HG03045 (cell line): ENCODE results near the gene CELF2.
"Not testable (repeated sequence)": the region's sequence is repeated elsewhere in the genome, so short reads cannot be mapped to it uniquely, and the experiment has no call there.

Experiments
- ATAC-seq: cut with Tn5 transposase; IDR thresholded peaks from one replicate; pipeline ENCODE4 v1.9.1; 2021; ENCODE audit warnings: mild to moderate bottlenecking, moderate library complexity; ENCODE audit not compliant: unreplicated experiment

The CELF2 gene

GRCh38 chr10:11120711-11121110 is 103.0 kb downstream of the CELF2 start:
- no peak for ATAC-seq

GRCh38 chr10:11123892-11124291 is 106.2 kb downstream of the CELF2 start:
- not testable (repeated sequence) for ATAC-seq

DNA sequence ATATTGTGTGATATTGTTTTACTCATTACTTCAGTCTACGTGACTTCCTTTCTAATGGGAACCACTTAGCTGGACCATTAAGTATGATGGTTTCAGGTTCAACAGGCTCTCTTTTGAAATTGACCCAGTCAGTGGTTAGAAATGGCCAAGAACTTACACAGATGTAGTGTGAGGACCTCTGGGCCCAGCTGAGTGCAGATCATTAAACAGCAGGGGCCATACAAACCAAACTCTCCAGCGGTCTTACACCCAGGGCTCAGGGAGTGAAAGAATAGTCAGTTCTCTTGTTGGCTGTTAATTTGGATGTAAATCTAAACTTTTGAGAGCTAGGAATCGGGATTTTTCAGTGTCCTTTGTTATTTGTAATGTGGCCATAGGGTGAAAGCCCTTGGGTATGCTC is 107.3 kb downstream of the CELF2 start:
- ATAC-seq = no peak

DNA sequence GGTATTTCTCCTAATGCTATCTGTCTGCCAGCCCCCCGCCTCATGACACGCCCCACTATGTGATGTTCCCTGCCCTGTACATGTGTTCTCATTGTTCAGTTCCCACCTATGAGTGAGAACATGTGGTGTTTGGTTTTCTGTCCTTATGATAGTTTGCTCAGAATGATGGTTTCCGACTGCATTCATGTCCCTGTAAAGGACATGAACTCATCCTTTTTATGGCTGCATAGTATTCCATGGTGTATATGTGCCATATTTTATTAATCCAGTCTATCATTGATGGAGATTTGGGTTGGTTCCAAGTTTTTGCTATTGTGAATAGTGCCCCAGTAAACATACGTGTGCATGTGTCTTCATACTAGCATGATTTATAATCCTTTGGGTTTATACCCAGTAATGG is 109.3 kb downstream of the CELF2 start:
- ATAC-seq = not testable (repeated sequence)

DNA sequence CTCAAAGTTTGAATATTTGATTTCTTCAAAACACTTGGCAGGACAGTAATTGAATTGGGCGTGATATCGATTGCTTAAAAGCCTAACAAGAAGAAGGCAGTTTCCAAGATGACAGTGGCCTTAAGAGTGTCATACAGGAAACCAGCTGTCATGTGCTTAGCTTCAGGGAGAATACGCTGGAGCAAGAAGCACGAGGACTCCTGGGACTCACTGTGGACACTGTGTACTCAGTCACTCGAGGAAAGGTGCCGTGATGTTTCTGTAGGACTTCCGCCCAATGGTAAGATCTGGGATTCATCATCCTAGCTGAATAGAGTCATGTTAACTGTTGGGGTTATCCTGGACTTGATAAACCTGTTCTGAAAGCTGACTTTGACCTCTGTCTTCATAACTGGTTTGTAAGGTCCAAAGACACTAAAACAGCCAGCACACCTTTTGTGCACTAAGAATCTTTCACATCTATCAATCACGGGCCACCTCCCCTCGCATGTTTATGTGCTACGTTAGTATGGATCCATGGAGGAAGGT is 113.5 kb downstream of the CELF2 start:
- no peak for ATAC-seq

DNA sequence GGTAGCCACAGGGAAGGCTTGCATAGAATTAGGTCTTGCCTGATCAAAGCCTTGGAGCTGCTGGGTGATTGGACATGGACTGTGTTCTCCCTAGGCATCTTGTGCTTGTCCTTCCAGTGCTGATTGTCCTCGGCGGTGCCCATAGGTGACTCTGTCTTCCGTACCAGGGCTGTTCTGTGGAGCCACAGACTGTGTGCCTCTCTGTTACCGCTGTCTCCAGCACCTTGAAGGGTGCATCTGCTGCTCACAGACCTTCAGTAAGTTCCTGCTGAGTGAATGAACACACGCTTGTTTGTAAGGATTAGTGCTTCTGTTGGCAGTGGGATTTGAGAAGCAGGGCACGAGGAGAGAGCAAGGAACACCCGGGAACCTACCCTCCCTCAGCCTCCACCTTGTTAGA is 116.7 kb downstream of the CELF2 start:
- no peak for ATAC-seq

DNA sequence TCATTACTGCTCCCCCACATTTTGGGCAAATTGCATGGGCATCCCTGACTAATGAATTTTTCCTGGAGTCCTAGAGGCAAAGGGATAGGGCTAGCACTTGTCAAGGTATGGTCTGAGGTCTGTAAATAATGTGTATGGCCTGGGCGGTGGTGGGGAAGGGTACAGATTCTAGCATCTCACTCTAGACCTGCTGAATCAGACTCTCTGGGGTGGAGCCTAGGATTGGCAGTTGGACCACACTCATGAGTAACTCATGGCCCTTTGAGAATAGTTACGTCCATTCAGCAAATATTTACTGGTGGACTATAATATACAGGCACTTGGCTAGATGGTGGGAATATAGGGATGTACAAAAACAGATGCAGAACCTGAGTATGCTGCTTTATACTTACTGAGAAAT is 118.0 kb downstream of the CELF2 start:
- ATAC-seq = no peak

DNA sequence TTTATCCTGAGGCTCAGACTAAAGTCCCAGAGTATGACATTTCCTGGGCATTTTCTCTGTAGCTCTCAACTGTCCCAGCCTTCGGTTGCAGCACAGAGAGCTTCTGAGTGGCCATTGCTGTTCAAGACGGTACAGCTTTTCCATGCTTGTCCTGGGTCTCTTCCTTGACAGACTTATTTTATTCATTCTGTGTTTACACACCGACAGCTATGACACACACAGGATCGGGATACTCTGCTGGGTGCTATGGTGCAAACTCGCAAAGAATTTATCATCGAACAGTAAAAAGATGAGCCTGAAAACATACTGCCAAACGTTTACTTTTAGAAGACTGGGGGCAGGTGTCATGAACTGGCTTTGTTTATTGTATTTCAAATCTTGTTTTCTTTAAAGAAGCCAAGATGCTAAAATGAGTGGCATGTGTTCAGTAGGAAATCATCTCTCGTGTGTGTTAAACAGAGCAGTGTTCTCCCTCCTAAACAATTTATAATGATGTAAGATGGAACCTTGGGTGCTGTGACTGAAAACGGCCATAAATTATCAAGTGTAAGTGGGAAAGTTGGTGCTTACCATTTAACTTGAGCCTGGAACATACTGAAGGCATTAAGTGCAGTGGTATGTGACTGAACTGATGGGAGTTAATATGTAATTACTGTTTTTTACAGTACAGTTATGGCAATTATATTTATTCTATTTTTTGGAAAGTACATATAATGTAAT is 120.8 kb downstream of the CELF2 start:
- no peak for ATAC-seq

DNA sequence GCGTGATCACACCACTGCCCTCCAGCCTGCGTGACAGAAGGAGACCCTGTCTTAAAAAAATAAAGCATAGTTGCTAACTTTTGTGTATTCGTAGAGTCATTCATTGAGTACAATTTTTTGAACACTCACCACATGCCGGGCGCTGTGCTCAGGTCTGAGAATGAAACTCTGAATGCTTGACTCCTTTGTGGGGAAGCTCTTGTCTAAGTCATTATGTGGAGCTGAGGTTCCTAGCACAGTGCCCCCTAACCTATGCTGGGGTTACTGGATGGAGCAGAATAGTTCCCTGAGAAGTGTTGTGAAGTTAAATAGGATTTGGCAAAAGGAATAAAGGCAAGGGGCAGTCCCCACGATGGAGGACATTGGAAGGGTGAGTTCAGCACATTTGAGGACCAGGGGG is 123.3 kb downstream of the CELF2 start:
- ATAC-seq = no peak

DNA sequence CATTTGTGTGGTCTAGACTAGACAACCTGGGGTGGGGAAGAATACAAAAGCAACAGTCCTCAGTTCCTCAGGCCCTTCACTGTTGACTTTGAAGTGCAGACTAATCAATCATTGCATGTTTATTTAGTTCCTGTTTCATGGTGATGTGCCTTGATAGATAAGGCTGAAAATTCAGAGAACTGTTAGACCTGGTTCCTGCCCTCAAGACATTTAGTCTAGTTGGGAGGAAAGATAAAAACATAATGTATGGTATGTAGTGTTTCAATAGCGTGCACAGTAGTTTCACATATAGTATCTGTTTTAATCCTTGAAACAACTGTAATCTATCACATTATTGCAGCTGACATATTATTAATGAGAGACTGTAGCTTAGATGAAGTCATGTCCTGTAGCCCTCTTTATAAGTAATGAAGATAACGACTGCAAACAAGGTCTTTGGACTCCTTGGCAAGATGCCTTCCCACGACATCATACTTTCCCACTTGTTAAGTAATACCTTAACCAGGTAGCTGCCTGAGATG is 124.0 kb downstream of the CELF2 start:
- ATAC-seq = no peak

GRCh38 chr10:11142777-11143176 is 125.1 kb downstream of the CELF2 start:
- ATAC-seq = no peak

GRCh38 chr10:11143242-11143641 is 125.6 kb downstream of the CELF2 start:
- ATAC-seq = no peak

DNA sequence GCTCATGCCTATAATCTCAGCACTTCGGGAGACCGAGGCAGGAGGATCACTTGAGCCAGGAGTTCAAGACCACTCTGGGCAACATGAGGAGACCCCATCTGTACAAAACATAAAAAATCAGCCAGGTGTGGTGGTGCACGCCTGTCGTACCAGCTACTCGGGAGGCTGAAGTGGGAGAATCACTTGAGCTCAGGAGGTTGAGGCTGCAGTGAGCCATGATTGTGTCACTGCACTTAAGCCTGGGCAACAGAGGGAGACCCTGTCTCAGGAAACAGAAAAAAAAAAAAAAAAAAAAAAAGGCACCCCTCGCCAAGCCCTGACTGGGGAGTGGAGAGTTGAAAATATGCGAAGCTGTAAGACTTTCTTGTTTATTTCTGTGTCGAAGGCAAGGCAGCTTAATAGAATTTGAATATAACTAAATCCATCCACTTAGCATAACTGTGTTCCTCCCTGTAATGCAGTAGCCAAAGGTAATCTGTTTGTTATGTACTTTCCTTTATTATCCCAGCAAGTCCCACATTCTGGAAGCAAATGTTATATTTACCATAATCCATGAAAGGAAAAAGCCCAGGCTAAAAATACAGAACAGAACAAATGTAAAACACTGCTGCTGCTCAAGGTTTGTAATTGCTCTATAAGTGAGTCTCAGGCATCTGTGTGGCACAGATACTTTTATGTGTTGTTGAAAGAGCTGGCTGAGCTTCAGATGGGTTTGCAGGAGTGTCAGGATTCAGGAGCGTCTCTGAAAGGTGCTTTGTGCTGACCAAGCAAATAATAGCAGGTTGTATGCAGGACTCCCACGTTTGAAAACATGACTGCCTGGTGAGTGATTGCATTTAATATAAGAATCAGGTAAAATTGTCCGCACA is 127.2 kb downstream of the CELF2 start:
- peak; percentile 13 for ATAC-seq

DNA sequence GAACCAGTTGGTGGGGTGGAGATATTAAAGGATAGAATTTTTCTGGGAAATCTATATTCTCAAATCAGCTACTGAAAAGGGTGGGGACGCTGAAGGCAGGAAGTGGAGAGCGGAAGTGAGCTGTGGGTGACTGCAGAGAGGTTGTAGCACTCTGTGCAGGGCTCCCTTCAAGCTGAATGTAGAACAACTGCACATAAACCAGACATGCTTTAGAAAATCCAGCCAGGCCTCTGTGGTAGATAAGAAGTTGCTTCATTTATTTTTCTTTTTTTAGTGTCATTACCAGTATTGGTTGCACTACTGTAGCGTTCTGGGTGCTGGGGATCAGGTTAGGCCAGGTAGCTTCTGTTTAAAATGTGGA is 127.8 kb downstream of the CELF2 start:
- peak; percentile 61 for ATAC-seq

- ATAC-seq = no peak
These were observed 128.9 kb downstream of the CELF2 start for GRCh38 chr10:11146402-11147171.

DNA sequence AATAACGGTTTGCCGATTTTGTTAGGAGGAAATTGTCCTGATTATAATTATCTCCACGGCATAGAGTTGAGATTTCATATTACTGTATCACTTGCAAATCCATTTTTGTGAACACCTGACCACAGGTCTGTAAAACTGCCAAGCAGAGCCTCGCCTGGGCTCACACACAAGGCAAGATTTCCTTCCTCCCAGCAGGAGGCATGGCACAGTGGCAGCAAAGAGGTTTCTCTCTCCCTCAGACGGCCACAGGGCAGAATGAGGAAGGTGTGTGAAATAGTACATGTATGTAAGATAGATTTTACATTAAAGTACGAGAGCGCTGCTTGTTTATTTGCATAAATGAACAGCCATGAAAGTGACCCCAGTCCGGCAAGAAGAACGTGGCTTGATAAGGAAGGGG is 130.1 kb downstream of the CELF2 start:
- ATAC-seq = no peak

DNA sequence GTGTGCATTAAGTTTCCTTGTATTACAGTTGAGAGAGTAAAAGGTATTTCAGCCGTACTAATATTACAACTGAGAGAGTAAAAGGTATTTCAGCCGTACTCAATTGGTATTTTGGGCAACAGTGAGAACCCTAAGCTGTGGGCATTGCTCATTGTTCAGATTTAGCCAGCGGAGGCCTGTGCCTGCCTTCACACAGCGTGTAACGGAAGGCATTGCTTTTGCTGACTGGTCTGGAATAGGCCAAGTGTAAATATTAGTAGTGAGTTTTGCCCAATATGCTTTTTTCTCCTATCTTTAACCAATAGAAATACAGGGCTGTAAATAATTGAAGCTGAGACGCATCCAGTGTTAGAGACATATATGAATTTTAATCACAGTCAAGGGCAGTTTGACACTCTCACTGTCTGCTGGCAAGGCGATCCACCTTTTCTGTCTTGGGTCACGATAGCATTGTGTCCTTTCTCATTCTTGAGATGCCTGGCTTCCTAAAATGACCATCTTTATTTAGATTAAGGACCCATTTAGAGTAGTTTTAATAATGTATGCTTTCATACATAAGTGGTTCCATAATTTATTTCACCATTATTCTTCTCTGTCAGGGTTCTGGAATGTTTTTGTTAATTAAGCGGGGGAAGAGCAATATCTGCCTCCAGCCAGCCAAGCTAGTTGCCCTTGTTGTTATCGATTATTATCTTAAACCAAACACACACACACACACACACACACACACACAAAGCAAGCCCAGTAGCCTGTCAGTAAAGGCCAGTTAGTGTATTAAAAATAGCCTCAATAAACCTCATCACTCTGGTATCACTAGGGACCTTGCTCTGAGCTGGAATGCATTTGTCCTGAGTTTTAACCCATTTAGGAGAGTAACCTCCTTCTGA is 130.7 kb downstream of the CELF2 start:
- ATAC-seq = no peak

DNA sequence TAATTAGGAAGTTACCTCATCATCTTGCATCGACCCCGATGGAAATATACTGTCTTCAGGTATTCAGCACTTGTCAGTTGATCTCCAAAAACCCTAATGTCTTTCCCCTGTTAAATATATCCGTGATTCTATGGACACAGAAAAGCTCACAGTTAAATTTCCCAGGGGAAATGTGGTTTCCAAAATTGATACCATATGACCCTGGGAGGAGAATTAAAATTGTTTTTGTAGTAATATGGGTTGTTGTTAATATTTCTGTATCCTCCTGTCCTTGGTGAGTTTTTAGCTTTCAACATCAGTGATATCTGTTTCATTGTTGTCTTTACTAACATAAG is 132.1 kb downstream of the CELF2 start:
- ATAC-seq = no peak

DNA sequence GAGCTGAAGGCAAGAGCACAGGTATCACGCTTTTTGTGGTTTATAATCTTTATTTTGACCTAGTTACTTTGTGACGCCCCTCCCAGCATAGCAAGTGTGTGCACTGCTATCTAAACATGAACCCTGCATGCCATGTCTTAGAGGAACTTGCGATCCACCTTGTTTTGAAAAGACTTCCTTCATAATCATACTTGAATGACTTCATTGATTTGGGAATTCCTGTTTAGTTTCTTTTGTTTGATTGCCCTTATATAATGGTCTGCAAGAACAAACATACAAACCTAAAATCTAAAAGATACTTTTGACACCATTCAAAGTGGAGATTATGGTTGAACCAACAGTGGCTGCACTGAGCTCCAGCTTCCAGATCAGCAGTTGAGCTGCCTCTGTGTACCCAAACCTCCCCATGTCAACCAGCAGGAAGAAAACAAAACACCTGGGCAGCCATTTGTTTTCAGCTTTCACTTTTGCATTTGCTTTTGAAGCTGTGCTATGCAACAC is 132.6 kb downstream of the CELF2 start:
- no peak for ATAC-seq

- no peak for ATAC-seq
These were observed 133.3 kb downstream of the CELF2 start for GRCh38 chr10:11150879-11151415.
